NCI-H2081 (cell line): ENCODE results near the gene LGALS7B.
"Not testable (repeated sequence)": the region's sequence is repeated elsewhere in the genome, so short reads cannot be mapped to it uniquely, and the experiment has no call there.

Source experiments
- DNase-seq, 2 experiments: peaks; one replicate each; lab custom pipeline; 2025; lab: John Stamatoyannopoulos, UW

The LGALS7B gene

GRCh38 chr19:38821230-38821825, 32.3 kb downstream of the LGALS7B start:
- not testable (repeated sequence) for DNase-seq

DNA sequence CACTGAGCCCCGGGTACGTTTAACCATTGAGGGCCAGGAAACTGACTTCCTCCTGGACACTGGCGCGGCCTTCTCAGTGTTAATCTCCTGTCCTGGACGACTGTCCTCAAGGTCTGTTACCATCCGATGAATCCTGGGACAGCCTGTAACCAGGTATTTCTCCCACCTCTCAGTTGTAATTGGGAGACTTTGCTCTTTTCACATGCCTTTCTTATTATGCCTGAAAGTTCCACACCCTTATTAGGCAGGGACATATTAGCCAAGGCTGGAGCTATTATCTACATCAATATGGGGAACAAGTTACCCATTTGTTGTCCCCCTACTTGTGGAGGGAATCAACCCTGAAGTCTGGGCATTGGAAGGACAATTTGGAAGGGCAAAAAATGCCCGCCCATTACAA, 36.9 kb downstream of the LGALS7B start:
- DNase-seq: not testable (repeated sequence)

GRCh38 chr19:38826856-38827551, 38.0 kb downstream of the LGALS7B start:
- DNase-seq: no peak

- not testable (repeated sequence) for DNase-seq
Measured at GRCh38 chr19:38829203-38829602, 40.2 kb downstream of the LGALS7B start.

DNA sequence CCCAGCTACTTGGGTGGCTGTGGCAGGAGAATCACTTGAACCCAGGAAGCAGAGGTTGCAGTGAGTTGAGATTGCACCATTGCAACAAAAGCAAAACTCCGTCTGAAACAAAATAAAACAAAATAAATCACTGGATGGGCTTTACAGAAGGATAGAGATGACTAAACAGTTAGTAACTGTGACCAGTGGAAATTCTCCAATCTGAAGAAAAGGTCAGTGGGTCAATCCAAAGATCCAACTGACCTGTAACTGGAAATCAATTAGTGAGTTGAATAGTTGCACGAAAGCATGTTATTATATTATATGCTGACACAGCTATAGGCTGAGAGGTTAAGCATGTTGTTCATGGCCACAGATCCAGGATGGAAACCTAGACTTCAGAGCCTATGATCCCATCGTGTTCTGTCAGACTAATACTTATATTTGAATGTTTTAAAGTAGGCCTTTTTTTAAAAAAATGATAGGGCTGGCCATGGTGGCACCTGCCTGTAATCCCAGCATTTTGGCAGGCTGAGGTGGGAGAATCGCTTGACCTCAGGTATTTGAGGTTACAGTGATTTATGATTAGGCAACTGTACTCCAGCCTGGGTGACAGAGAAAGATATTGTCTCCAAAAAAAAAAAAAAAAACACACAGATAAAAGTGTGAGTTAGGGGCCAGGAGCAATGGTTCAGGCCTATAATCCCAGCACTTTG, 41.2 kb downstream of the LGALS7B start:
- no peak for DNase-seq

DNA sequence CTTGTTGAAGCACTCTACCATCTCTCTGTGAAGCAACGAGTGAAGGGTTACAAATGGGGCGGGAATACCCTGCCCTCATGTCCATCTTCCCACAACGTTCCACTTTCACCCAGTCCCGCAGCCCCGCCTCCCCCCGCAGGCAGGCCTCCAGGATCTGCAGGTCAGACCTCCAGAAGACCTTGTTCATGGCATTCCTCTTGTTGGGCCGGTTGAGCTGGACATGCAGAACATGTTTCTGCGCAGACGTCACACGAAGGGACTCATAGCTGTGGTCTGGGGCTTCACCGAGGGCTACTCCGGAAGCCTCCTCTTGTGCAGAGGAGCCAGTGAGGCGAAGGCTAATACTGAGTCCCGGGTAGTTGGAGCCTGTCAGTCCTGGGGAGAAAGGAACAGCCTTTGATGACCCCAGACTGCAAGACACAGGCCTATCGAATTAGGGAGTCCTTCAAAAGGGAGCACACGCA, 42.2 kb downstream of the LGALS7B start:
- peak in 1 of 2 experiments; percentile 18 for DNase-seq

DNA sequence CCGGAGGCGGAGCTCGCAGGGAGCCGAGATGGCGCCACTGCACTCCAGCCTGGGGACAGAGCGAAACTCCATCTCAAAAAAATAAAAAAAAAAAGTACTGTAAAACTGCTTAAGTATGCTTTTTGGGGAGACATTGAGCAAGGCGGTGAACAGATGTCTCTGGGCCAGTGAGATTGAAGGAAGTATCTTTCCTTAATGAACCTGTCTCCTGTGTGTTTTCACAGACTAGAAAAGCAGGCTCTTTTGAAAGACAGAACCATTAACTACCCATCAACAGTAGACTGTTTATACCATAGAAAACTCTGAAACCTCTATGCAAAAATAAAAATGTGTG, 44.1 kb downstream of the LGALS7B start:
- DNase-seq: no peak

GRCh38 chr19:38834104-38834490, 45.1 kb downstream of the LGALS7B start:
- DNase-seq: no peak

DNA sequence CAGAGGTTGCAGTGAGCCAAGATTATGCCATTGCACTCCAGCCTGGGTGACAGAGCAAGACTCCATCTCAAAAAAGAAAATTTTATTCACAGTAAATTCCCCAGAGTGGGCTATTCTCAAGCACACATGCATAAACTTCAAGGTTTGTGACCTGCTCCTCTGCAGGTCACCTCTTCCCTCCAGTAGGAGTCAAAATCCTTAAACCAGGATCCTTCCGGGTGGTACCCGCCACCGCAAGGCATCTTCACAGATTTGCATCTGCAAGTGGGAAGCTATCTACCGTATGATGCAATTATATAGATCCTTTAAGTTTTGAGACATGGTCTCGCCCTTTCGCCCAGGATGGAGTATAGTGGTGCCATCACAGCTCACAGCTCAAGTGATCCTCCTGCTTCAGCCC, 45.6 kb downstream of the LGALS7B start:
- DNase-seq: no peak

GRCh38 chr19:38836159-38836982, 47.4 kb downstream of the LGALS7B start:
- DNase-seq: no peak

- no peak for DNase-seq
Measured at GRCh38 chr19:38836983-38837626, 48.1 kb downstream of the LGALS7B start.

GRCh38 chr19:38837656-38838121, 48.7 kb downstream of the LGALS7B start:
- DNase-seq: no peak

GRCh38 chr19:38838208-38838985, 49.4 kb downstream of the LGALS7B start:
- no peak for DNase-seq

DNA sequence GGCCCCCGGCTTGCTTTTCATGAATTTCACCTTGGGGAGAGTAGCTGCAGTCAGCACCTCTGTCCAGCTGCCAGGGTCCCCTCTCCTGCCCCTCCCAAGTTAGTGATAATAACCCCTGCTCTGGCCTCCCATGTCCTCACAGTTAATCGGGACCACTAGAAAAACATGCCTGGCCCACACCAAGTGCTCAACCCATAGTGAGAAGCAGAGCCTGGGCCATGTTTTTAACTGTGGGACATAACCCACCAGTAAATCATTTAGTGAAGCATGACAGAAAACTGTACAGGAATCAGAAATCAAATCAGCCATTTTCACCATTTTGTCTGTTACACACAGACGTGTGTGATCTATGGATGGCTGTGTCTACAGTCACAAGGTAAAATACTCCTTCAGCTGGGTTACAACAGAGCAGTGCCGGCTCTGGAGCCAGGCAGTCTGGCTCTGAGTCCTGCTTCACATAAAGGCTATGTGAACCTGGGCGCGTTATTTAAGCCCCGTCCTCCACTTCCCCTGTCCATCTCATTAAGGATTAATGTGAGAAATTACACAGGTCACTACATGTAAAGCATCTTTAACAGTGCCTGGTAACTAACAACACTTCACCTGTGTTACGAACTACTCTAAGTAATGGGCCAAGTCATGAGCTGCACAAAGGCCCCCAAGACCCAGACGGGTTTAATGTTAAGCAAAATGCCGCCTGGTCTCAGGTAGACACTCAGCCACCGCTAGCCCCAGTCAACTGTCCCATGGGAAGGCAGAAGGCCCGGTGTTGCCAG, 50.2 kb downstream of the LGALS7B start:
- no peak for DNase-seq

- no peak for DNase-seq
Measured at GRCh38 chr19:38839816-38840582, 51.0 kb downstream of the LGALS7B start.

- no peak for DNase-seq
Measured at GRCh38 chr19:38840583-38840968, 51.6 kb downstream of the LGALS7B start.
